ENCODE data around the gene ZNF677.

- TF ChIP-seq, protein P1, sequence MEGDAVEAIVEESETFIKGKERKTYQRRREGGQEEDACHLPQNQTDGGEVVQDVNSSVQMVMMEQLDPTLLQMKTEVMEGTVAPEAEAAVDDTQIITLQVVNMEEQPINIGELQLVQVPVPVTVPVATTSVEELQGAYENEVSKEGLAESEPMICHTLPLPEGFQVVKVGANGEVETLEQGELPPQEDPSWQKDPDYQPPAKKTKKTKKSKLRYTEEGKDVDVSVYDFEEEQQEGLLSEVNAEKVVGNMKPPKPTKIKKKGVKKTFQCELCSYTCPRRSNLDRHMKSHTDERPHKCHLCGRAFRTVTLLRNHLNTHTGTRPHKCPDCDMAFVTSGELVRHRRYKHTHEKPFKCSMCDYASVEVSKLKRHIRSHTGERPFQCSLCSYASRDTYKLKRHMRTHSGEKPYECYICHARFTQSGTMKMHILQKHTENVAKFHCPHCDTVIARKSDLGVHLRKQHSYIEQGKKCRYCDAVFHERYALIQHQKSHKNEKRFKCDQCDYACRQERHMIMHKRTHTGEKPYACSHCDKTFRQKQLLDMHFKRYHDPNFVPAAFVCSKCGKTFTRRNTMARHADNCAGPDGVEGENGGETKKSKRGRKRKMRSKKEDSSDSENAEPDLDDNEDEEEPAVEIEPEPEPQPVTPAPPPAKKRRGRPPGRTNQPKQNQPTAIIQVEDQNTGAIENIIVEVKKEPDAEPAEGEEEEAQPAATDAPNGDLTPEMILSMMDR (IDR thresholded peaks at IDR 0.05; ENCODE audit: insufficient read depth, low read depth, low read length): no peak
- no peak for TF ChIP-seq EZH2 (IDR thresholded peaks at IDR 0.05; ENCODE audit: insufficient read depth, low read length)
Measured at GRCh38 chr19:53294786-53295441, 40.2 kb upstream of the ZNF677 start.

Data from astrocyte (in vitro differentiated cells and primary cell).